H4 (cell line): ENCODE results near the gene PTPRN2. TPM values are rescaled to one million over a fixed set of nuclear protein-coding genes. Genes with fewer than 3 reads are reported as not detected.
"Not testable (repeated sequence)": the region's sequence is repeated elsewhere in the genome, so short reads cannot be mapped to it uniquely, and the experiment has no call there.

Experiments
- DNase-seq: peaks from one replicate; pipeline ENCODE4 v3.0.0-alpha.2; 2015; ENCODE audit warnings: low spot score
- total RNA-seq: library from RNA; depleted of rRNA; stranded (reverse); fragments of >200 nt; shearing (Covaris generic); gene quantifications from 2 replicates; pipeline ENCODE4 v1.2.3, GENCODE V29; 2014

The PTPRN2 gene
- total RNA-seq, 1 experiment from 2014 or later, result 0.97 TPM

DNA sequence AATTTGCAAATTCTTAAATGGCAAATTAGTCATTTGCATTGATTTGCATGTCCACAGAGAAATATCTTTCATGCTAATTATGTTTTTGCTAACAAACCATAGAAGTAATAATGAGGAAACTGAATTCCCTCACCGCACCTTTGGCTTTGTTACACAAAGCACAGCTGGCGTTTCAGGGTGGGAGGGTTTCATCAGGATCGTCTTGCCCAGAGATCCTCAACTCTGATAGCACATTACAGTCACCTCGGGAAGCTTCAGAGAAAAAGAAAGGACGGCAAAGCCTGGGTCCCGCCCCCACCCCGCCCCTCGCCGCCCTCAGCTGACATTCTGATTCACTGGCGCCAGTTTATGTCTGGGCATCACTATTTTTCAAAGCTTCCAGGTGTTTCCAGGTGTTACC is 119.4 kb downstream of the PTPRN2 start:
- DNase-seq, result no peak

DNA sequence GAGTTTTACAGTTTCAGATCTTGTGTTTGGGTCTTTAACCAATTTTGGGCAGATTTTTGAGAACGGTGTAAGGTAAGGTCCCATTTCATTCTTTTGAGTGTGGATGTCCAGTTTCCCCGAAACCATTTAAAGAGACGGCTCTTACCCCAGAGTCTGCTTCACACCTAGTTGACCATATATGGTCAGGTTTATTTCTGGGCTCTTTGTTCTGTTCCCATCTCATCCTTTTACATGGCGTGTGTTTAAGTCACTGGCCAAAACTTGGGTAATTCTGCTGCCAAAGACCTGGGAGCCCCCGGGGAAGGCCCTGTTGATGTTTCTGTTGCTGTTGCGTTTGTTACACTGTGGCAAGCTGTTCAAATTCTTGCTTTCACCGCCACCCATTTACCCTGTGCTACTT is 120.1 kb downstream of the PTPRN2 start:
- no peak for DNase-seq

DNA sequence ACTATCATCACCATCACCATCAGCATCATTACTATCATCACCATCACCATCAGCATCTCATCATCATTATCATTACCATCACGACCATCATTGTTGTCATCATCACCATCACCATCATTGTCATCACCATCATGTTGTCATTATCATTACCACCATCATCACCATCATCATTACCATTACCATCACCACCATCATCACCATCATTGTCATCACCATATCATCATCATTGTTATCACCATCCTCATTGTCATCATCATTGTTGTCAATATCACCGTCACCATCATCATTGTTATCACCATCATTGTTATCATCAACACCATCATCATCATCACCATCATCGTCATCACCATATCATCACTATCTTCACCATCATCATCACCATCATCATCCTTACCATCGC is 124.3 kb downstream of the PTPRN2 start:
- DNase-seq, result no peak

DNA sequence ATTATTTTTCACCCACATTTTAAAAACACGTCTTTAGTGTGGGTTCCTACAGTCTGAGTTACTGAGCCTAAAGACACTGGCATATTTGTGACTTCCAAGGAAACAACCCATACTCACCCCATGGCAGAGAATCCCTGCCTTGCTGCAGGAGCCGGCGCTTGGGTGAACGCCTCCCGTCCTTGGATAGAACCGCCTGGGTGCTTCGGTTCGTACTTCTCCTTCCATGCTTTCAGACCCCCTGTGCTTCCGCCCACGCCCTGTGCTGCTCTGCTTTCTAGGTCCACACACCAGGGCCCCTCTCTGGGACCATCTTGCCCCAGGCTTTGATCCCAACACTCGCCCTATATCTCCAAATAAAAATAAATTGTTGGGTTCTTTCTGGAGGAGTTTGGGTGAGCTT is 125.8 kb downstream of the PTPRN2 start:
- DNase-seq, result no peak

DNA sequence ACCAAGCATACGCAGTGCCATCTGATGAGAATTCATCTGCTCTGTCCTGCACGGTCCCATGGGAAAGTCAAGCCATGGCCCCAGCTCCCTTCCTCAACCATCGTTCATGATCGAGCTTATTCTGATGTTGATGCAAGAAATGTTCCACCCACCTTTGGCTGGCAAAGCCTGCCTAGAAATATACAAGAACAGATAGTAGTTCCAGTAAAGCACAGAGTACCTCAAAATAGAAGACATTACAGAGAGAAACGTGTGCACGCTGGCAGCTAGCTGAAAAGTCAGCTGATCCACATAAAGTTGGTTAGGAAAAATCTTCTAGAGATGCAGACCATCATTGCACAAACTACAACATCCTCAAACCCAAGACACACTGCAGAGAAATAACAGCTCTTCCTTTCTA is 127.0 kb downstream of the PTPRN2 start:
- DNase-seq, result no peak

DNA sequence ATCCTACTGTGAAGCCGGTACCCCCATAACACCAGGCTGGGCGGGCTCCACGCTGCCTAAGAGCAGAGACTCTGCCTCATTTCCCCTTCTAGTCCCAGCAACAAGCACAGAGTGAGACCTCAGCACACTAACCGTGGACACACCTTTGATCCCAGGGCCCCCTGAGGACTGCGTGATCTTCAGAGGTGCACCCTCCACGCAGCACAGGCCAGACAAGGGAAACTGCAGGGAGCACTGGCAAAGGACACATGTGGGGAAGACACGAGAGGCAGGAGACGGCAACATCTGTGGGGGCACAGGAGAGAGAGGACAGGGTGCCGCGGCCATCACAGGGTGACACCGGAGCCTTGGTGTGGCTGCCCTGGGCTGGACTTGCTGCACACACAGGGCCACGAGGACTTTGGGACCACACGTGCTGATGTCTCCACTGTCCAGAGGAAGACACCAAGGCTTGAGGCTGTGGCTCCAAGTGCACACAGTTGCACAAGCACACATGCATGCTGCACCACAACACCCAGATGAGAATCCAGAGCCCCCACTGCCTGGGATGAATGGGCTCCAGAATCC is 128.8 kb downstream of the PTPRN2 start:
- no peak for DNase-seq

DNA sequence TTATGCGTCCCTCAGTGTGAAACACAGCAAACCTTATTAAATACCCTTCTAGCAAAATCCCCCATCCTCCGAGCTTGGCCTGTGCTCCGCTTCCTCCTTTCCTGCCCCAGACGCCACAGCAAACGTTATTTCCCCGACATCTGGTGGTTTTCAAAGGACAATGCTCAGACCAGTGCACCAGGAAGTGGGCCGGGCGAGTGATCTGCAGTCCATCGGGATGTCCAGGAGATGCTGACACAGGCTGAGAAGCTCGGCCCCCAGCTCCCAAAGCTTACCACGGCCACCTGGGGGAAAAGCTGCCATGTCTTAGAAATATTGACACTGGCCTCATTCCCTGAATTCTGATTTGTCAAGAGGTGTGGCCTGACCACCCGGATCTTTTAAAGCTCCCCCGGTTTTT is 129.5 kb downstream of the PTPRN2 start:
- DNase-seq, result no peak

DNA sequence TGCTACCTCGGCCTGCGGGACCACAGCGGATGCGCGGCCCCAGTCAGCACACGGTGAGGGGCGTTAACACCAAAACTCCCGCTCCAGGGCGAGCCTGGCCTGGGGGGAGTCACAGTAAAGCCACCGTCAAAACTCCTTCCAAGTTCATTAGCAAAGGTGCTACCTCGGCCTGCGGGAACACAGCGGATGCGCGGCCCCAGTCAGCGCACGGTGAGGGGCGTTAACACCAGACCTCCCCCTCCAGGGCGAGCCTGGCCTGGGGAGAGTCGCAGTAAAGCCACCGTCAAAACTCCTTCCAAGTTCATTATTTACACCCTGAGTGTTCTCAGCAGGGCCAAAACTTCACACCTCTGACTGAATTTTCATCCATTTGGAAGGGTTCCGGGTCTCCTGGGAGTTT is 130.0 kb downstream of the PTPRN2 start:
- not testable (repeated sequence) for DNase-seq

DNA sequence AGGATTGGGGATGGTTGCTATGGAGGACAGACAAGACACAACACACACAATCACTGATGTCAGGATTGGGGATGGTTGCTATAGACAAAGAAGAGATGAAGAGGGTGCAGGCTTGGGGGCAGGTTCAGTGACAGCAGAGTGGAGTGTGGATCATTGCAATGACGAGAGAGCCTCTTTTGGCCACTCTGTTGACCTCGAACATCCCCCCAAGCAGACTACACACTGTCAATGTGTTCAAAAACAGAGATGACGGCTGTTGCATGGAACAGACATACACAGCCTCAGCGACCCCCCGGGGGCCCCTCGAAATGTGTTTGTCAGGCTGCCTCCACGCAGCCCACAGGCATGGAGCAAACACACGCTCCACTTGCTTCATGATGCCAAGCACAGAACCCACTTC is 133.0 kb downstream of the PTPRN2 start:
- DNase-seq, result no peak

DNA sequence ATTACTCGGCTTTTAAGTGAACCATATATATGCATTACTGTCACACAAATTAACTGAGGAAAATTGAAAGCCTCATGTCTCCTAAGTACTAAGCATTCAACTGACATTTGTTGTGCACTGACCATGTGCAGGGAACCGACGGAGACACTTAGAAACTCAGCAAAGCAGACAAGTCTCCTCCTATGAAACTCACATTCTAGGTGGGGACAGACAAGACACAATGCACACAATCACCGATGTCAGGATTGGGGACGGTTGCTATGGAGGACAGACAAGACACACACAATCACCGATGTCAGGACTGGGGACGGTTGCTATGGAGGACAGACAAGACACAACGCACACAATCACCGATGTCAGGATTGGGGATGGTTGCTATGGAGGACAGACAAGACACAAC is 134.0 kb downstream of the PTPRN2 start:
- DNase-seq, result no peak

DNA sequence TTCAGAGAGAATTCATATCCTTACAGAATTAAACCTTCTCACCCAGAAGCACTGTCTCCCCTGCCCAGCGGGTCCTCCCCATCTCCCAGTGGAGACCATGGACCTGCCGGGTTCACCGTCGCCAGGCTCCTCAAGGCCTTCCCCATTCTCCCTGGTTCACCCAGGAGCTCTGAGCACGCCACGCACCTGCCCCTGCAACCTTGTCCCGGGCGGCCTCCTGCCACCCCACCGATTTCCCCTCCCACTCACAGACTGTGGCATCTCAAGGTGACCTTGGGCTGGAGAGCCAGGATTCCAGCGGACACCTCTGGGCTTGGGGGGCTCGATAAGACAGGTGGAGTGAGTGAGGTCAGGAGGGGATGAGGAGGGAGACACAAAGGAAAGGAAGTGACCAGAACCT is 135.3 kb downstream of the PTPRN2 start:
- DNase-seq, result no peak

DNA sequence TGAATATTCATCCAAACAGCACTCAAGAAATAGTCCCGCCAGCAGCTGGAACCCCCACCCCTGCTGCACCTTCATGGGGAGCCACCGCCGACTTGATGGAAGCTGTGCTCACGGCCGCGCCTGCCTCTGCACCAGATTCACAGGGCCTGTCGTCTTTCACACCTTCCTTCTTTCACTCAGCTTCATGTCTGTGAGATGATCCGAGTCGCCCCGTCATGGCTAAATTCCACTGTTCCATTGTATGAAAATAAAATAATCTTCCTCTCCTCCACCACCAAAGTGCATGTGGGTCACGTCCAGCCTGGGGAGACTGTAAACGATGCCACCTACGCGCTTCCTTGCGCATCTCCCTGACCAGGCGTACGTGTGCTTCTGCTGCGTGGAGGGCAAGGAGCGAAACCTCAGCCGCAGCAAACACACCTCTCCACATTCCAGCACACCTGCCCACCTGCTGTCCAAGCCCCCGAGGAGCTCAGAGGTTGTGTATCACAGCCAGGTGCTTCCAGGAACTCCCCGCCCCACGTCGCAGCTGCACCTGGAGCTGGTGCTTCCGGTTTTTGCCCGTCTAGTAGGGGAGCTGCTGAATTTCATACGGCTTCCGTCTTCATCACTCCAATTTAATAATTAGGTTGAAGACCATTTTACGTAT is 137.0 kb downstream of the PTPRN2 start:
- no peak for DNase-seq

DNA sequence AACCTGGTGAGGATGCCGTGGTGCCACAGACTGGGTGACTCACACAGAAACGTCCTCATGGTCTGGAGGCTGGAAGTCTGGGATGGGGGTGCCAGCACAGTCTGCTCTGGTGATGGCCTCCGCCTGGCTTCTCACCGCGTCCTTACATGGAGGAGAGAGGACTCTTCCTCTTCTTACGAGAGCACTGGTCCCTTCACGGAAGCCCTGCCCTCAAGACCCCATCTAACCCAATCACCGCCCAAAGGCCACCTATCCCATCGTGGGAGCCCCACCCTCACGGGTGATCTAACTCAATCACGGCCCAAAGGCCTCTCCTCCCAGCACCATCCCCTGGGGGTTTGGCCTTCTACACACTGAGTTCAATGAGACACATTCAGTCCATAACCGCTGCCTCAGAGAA is 137.7 kb downstream of the PTPRN2 start:
- DNase-seq, result no peak

DNA sequence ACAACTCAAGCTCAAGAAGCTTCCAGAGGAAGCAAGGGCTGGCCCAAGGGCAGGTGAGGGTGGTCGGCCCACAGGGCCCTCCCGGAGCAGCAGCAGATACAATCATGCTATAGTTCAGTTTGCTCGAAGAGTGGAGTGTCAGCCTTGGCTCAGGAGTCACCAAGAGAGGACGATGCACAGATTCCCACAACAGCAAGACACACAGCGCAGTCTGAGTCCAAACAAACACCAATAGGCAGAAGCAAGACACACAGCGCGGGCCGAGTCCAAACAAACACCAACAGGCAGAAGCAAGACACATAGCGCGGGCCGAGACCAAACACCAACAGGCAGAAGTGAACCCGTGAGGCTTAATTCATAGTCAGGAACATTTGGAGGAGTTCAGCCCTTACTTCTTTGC is 138.4 kb downstream of the PTPRN2 start:
- DNase-seq, result no peak

DNA sequence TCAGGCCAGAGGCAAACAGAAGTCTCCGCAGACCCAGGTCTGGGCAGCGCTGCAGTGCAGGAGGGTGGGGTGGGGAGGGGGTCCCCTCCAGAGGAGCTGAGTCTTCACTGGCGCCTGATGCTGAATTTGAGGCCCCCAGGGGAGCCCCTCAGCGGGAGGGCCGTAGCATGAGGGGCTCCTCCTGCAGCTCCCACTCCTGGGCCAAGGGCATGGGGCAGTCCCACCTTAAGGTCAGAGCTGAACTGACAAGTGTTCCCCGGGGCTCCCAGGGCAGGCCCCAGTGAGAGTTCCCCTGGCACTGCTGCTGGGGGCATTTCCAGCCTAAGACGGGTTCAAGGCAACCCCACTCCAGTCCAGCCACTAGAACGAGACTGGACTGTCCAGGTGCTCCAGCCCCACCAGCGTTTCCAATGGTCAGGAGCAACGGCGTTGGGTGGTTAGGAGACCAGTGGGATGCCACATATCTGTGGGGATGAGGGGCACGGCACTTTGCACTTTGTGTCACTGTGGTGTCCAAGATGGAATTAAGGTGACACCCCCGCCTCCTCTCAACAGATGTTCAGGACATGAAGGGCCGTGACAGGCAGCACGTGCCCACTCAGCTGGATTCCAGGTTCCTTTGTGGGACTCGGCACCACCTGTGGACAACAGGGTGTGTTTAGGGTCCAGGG is 139.1 kb downstream of the PTPRN2 start:
- no peak for DNase-seq

DNA sequence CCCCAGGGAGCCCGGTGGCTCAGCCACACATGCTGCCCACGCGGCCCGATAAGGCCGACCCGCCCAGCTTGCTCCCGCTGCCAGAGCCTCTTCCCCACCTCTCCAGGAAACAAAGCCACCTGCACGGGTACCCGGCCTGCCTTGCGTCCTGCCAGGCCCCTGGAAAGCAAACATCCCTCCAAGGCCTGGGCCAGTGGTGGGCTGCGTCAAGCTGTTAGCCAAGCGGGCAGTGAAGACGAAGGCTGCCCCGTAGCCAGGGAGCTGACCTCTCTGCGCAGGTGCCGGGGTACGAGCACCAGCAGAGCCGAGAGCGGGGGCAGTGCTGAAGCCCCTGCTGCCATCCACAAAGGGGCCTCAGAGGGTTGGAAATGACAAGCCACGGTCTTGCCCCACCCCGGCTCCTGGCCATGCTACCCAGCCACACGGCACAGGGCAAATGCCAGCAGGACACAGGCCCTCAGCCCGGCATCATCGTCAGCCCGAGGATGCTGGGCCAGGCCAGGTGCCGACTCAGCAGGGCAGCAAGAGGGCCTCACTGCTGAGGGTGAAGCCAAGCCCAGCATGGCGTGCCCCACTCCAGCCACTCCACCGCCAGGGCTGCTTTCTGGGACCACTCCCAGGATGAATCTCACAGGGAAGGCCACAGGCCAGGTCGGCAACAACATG is 140.0 kb downstream of the PTPRN2 start:
- no peak for DNase-seq

DNA sequence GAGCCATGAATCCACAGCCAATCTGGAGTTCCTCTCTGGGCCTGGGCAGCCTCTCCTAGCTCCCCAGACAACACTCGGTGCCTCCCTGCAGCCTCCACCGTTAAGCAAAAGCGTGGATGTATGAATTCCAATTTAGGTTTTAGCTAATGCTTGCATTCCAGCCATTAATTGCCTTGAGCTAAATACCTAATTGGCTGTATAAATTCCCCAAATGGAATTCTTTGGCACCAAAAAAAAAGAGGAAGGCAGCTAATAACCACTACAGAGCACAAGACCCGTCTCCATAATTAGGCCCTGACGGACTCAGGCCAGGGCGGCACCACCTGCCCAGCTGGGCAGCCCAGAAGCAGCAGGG is 140.5 kb downstream of the PTPRN2 start:
- no peak for DNase-seq

DNA sequence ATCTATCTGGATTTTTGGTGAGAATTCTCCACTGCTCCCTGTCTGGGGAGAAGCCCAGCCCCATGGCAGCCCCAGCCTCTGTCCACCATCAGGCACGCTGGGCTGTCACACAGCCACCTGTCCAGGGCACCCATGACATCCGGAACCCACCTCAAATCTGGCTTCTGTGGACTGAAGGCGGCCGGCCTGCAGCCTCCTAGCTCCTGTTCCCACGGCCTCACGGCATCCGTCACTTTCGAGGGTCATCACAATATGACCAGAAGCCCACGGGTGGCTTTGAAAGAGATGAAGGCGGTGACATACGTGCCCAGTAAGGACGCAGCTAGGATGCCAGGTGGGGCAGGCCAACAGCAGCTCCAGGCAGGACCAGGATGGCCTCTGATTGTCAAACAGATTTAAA is 140.9 kb downstream of the PTPRN2 start:
- DNase-seq, result no peak

DNA sequence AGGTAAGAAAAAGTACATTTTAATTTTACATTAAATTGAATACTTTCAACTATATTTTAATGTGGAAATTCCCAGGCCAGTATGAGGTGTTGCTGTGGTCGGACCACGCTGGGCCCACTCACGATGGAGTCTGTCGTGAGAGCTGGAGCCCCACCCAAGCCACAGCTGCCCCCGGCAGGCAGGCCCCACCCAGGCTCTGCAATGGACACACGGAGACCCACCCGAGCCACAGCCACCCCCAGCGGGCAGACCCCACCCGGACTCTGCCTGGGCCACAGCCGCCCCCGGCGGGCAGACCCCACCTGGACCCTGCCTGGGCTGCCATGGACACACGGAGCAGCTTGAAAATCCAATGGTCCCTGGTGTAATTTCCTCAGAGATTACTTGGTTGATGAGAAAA is 141.3 kb downstream of the PTPRN2 start:
- no peak for DNase-seq

DNA sequence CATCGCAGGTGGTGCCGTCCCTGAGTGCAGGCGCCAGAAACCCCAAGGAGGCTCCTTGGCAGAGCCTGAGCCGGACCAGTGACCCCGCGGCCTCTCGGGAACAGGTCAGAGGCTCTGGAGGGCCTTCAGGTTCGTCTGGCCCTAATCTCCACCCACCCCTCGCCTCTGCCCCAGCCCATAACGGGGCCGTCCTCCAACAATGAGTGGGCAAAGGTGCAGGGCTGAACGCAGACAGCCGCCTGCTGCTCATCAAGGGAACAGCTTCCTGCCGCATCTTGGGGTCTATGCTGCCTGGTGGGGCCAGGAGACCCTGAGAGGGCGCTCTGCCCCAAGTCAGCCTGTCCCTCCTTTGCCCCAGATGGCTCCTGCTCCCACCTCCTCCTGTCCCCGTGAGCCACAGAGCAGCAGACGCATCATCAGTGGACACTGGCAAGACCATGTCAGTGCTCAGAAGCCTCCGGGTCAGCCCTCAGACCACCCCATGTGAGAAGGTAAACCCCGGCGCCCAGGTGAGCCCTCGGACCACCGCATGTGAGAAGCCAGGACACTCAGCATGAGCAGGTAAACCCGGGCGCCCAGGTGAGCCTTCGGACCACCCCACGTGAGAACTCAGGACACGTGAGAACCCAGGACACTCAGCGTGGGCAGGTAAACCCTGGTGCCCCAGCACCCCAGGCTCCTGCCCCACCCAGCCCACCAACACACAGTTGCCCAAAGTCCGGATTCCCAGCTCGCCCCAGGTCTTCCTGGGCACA is 142.0 kb downstream of the PTPRN2 start:
- DNase-seq, result no peak

DNA sequence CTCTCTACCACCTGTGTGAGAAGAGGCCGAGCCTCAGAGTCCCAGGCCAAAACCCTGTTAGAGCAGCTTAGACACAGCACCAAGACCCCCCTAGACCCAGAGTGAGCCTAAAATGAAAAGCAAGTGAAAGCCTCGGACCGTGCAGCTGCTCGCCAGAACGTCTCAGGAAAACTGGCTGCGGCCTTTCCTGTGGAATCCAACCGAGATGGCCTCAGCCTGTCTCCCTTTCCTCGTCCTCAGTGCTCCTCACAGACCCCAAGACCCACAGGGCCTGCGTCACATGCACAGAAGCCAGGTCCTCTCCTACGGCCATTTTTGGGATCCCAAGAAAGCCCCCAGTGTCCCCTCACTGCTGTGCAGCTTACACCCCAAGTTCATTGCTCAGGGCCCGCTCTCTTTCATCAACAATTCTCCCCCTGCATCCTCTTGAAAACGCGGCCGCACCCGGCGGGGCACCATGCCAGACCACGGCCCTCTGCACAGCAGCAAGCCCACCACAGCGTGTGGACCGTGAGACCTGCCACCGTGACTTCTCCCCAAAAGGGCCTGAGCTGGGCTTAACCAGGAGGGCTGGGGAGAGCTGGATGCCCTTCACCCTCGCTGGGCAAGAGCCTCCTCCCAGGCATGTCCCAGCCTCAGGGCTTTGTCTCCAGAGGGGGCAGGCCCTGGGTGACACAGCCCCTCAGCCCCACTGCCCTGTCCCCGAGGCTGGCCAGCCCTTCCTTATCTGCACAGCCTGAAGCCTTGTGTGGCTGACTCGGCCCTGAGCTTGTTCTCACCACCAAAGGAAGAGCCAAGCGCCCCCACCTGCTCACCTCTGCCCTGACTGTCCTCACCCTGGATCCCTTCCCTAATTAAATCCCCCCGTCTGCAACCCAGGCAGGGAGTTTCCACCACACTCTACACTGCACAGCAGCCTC is 142.9 kb downstream of the PTPRN2 start:
- no peak for DNase-seq
